Measurements from ENCODE around the gene GANAB.
"Not testable (repeated sequence)": the region's sequence is repeated elsewhere in the genome, so short reads cannot be mapped to it uniquely, and the experiment has no call there.

The GANAB gene

GRCh38 chr11:62645946-62646824 is at the start of gene GANAB:
GANAB (minus strand) TSS chr11:62646613; CDS start chr11:62646599, 14 bp downstream.
- DNase-seq (ENCODE audit: low spot score), result peak; percentile 100

DNA sequence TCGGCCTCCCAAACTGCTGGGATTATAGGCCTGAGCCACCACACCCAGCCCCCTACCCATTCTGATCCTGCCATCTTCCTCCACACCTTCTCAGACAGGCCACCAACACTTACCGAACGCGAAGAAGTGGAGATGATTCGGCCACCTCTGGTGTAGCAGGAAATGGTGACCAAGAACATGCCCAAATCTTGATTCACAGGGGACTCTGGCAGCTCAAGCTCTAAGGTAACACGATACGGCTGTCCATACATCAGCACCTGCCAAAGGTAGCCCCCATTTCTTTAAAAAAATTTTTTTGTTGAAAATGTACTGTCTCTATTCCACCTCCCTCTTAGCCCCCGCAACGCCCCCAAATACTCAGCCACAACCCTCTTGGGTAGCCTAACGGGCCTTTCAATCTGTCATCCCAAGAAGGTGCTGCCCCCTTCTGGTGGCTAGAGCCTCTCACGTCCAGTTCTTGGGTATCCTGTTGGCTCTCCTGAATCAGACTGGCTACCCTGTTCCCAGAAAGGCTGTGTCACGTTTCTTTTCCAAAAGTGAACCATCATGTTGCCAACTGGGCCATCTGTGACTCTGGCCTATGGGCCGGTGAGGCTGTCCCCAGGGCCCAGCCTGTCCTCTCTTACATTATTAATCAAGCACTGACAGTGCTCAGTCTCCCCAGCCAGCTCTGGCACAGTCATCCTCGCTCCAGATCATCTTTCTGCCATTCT is 48.2 kb upstream of the GANAB start:
- DNase-seq (ENCODE audit: low spot score), result peak; percentile 73

DNA sequence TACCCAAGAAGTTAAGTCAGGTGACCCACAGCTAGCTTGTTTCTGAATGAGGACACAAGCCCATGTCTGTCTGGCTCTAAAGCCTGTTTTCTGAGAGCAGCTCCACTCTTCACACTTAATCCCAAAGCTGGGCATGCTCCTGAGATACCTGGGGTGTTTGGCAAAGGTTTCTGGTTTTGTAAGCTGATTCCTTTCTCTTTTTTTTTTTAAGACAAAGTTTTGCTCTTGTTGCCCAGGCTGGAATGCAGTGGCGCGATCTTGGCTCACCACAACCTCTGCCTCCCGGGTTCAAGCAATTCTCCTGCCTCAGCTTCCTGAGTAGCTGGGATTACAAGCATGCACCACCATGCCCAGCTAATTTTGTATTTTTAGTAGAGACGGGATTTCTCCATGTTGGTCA is 47.2 kb upstream of the GANAB start:
- DNase-seq (ENCODE audit: low spot score), result not testable (repeated sequence)

DNA sequence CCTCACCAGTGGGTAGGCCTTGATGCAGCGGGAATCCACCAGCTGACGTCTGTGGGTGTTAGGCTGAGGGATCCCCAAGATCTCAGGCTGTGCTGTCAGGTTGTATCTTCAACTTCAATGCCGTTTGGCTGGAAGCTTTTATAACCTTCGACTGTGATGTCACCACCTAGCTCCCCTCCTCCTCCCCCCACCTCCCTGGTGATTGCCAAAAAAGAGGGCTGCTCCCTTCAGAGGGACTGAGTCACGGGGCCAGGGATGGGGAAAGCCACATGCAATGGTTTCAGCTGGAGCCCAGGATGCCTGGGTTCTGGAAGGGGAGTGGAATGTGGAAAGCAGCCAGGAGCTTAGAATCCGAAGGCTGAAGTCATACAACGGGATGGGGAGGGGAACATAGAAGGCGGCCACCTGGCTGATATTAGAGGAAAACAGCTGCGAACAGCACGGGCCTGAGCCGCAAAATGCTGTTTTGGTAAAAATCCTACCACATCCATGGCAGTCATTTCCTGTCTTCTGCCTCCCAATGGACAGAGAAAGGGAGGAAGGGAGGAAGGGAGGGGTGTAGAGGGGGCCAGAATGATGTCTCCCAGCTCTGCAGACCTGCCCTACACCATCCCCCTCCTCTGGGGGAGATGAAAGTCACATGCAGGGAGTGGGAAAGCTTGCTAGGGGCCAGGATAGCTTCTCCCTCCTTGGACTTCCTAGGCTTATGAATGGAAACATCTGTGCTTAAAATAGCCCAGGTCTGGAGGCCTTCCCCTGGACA is 43.2 kb upstream of the GANAB start, which contains the start of gene LRRN4CL:
TSS of gene LRRN4CL (minus strand) at position 110 of the 763 bp plus-strand sequence. CDS start 1,022 bp downstream, outside the sequence.
- DNase-seq (ENCODE audit: low spot score), result no peak

DNA sequence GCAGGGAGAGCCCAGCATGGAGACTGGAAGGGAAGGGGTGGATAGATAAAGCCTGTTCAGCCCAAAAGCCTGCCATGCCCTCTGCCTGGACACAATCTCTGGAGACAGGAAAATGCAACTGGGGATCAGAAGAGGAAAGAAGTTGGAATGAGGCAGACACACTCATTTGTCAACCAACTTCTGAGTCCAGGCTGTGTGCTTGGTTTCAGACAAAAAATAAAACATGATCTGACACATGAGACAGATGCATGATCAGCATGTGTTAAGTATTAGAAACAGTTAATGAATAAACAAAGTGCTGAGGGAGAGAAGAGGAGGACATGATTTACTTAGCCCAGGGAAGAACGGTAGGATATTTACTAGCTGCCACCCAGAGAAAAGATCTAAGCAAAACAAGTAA is 42.1 kb upstream of the GANAB start:
- DNase-seq (ENCODE audit: low spot score), result no peak

- DNase-seq (ENCODE audit: low spot score), result no peak
Measured at GRCh38 chr11:62687508-62688396, 41.3 kb upstream of the GANAB start.

DNA sequence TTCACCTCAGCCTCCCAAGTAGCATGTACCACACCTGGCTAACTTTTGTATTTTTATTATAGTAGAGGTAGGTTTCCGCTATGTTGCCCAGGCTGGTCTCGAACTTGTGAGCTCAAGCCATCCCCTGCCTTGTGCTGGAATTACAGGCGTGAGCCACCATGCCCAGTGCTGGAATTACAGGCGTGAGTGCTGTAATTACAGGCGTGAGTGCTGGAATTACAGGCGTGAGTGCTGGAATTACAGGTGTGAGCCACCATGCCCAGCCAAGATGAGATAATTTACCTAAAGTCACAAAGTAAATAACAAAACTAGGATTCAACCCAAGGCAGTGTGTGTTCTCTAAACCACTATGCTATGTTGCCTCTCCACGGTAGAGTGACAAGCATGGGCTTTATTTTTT is 36.1 kb upstream of the GANAB start:
- DNase-seq (ENCODE audit: low spot score), result no peak

GRCh38 chr11:62680825-62681240 is 34.4 kb upstream of the GANAB start:
- peak; percentile 69 for DNase-seq (ENCODE audit: low spot score)

DNA sequence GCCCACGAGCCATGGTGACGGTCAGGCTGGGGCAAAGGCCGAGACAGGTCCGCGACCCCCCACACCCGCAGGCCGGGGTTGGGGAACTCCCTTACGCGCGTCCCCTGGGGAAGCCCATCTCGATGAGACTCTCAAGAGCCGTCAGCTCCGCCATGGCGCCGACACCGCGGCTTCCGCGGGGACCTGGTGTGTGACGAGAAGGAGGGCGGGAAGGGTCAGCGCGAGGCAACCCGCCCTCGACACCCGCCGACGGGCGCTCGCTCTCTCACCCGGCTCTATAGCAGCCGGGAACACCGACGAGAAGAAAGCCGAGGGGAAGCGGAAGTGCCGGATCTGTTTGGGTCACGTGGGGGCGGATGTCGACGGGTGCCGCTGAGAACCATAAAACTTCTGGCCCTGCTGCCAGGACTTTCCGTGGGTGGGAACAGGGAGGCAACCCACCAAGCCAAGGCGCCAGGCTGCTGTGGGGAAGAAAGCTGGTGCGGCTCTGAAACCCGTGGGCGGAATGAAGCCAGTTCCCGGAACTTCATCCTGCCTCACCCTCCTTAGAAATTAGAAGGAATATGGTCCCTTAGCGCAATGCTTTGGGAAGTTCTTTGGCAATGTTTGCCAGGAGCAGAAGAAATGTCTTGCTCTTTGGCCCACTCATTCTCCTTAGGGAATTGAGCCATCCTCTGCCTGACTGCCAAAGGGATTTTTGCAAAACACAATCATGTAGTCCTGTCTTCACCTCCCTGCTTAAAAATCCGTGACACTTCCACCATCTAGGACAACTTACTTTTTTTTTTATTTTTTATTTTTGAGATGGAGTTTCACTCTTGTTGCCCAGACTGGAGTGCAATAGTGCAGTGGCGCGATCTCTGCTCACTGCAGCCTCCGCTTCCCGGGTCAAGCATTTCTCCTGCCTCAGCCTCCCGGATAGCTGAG is 32.6 kb upstream of the GANAB start, which contains the start of gene UBXN1:
TSS of gene UBXN1 (minus strand) at position 304 of the 927 bp plus-strand sequence. CDS start at position 154, 150 bp downstream.
- peak; percentile 87 for DNase-seq (ENCODE audit: low spot score)

DNA sequence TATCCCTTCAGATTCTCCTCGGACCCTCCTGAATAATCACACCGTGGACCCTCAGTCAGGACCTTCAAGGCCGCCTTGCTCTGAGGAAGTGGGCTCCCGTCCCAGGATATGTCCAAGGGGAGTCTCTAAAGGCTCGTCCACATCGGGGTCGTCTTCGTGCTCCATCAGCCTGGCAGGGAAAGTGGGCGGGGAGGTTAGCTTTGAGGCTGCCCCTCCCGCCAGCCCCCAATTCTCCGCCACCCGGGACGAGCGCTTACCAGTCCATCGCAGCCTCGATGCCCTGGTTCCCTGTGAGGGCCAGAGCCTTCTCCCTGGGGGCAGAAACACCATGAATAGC is 32.0 kb upstream of the GANAB start:
- DNase-seq (ENCODE audit: low spot score), result no peak

GRCh38 chr11:62677714-62678113 is 31.3 kb upstream of the GANAB start:
- DNase-seq (ENCODE audit: low spot score), result no peak

GRCh38 chr11:62677156-62677555 is 30.7 kb upstream of the GANAB start:
- DNase-seq (ENCODE audit: low spot score), result no peak

DNA sequence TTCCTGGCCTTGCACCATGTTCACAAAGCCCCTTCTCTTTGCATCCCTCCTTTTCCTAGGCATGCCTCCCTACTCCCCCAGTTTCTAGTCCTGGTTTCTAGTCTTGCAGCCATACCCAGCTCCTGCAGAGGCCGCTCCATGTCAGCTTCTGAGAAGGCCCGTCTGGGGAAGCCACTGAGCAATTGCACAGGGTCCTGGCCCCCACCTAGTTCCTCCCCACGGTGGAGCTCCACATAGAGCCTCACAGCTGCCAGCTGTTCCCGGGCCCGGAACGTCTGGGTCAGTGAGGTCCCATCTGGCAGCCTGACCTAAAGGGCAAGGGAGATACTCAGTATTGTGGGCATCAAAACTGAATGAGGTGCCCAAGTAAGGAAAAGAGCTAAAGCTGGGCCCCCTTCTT is 30.3 kb upstream of the GANAB start:
- no peak for DNase-seq (ENCODE audit: low spot score)

GRCh38 chr11:62675415-62675814 is 29.0 kb upstream of the GANAB start:
- DNase-seq (ENCODE audit: low spot score), result not testable (repeated sequence)

- DNase-seq (ENCODE audit: low spot score), result no peak
Measured at GRCh38 chr11:62673196-62673525, 26.7 kb upstream of the GANAB start.

DNA sequence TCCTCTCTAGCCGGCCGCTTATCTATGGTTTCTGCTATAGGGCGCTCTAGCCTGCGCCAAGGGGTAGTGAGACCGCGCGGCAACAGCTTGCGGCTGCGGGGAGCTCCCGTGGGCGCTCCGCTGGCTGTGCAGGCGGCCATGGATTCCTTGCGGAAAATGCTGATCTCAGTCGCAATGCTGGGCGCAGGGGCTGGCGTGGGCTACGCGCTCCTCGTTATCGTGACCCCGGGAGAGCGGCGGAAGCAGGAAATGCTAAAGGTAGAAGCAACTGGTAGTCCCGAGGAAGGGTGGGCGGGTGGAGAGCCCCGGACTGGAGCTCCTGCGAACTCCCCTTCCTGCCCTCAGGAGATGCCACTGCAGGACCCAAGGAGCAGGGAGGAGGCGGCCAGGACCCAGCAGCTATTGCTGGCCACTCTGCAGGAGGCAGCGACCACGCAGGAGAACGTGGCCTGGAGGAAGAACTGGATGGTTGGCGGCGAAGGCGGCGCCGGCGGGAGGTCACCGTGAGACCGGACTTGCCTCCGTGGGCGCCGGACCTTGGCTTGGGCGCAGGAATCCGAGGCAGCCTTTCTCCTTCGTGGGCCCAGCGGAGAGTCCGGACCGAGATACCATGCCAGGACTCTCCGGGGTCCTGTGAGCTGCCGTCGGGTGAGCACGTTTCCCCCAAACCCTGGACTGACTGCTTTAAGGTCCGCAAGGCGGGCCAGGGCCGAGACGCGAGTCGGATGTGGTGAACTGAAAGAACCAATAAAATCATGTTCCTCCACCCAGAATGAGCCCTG is 25.4 kb upstream of the GANAB start, which contains the start of the genes LBHD1 and UQCC3:
TSS of gene LBHD1 (minus strand) at position 660 of the 782 bp plus-strand sequence. CDS start 2,236 bp downstream, outside the sequence.
TSS of gene UQCC3 (plus strand) at position 66 of the 782 bp plus-strand sequence. CDS start at position 139, 73 bp downstream.
- DNase-seq (ENCODE audit: low spot score), result peak; percentile 76

- no peak for DNase-seq (ENCODE audit: low spot score)
Measured at GRCh38 chr11:62671236-62671607, 24.8 kb upstream of the GANAB start.

GRCh38 chr11:62669420-62670161 is 23.2 kb upstream of the GANAB start:
- no peak for DNase-seq (ENCODE audit: low spot score)
